NCI-H1092 (cell line): ENCODE results near the gene BOLA1.
"Not testable (repeated sequence)": the region's sequence is repeated elsewhere in the genome, so short reads cannot be mapped to it uniquely, and the experiment has no call there.

Experiments used
- DNase-seq: peaks from one replicate; lab custom pipeline; 2025; lab: John Stamatoyannopoulos, UW

The BOLA1 gene

DNA sequence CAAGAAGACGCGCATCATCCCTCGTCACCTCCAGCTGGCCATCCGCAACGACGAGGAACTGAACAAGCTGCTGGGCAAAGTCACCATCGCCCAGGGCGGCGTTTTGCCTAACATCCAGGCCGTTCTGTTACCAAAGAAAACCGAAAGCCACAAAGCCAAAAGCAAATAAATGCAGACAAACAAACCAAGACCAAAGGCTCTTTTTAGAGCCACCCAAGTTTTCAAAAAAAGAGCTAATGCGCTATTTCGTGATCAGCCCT lies 12.2 kb upstream of the BOLA1 start:
- DNase-seq: not testable (repeated sequence)

DNA sequence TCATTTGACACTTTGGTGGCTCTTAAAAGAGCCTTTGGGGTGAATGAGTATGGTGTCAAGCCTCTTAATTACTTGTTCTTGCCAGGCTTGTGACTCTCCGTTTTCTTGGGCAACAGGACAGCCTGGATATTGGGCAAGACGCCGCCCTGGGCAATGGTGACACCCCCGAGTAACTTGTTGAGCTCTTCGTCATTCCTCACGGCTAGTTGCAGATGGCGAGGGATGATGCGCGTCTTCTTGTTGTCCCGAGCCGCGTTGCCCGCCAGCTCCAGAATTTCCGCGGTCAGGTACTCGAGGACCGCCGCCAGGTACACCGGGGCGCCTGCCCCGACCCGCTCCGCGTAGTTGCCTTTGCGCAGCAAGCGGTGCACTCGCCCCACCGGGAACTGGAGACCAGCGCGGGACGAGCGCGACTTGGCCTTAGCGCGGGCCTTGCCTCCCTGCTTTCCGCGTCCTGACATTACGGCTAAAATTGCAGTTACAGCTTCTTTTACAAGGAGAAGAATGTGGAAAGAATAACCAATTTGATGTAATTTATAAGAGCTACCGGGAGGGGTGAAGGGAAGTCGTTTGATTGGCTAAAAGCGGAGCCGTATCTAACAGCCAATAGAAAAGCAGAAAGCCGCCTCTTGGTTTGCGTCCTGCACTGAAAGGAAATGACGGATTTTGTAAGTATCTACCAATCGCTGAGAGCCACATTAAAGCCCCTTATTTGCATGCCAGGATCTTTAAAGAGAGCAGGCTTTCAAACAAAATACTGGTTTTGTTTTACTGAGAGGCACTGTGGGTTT lies 11.7 kb upstream of the BOLA1 start:
- peak; percentile 95 for DNase-seq

DNA sequence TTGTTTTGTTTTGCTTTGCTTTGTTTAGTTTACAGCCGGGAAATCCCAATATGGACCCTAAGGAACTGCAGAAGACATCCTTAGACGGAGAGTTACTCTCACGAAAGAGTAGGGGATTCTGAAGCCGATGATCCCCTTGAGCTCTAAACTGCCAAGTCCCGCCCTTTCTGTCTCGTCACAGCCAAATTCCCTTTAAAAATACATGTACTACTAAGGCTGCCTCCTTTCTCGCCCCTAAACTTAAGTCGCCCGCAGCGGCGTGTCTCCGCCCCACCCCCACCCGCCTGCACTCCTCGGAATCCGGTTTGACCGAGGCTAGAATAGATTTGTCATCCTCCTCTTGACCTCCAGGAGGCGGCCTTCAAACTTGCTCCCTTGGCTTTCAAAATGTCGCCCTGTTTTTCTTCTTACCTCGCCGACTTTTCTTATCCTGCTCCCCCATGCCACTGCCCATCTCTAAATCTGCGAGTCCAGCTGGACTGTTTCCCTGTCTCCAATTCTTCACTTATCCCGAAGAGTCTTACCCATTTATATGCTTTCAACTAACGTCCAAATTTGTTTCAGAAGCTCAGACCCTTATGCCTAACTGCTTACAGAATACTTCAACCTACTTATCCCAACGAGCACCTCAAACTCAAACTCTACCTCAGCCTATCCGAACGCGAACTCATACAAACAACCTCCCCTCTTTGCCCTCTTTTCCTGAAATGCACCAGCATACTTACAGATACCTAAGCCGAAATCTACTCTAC lies 10.9 kb upstream of the BOLA1 start:
- peak; percentile 73 for DNase-seq

DNA sequence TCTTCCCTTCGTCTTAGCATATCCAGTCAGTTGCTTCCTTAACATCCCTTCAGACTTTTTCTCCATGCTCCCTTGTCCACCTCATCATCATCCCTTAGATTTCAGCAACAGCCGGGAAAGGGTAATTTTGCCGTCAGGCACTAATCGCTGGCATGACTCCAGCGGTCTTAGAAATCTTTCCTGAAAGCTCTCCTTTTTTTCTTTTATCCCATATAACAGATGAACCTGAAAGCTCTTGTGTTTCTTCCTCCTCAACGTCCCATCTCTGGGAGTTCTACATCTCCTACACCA lies 10.4 kb upstream of the BOLA1 start:
- DNase-seq: no peak

DNA sequence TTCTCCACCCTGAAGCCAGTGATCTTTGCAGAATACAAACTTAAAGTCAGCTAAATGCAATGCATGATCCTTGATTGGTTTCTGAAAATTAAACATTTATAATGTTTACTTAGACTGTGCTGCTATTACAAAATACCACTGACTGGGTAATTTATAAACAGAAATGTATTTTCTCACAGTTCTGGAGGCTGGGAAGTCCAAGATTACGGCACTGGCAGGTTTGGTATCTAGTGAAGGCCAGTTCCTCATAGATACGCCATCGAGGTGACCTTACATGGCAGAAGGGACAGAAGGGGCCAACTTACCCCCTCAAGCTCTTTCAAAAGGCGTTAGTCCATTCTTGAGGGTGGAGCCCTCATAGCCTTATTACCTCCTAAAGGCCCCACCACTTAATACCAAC lies 2.8 kb upstream of the BOLA1 start:
- no peak for DNase-seq

DNA sequence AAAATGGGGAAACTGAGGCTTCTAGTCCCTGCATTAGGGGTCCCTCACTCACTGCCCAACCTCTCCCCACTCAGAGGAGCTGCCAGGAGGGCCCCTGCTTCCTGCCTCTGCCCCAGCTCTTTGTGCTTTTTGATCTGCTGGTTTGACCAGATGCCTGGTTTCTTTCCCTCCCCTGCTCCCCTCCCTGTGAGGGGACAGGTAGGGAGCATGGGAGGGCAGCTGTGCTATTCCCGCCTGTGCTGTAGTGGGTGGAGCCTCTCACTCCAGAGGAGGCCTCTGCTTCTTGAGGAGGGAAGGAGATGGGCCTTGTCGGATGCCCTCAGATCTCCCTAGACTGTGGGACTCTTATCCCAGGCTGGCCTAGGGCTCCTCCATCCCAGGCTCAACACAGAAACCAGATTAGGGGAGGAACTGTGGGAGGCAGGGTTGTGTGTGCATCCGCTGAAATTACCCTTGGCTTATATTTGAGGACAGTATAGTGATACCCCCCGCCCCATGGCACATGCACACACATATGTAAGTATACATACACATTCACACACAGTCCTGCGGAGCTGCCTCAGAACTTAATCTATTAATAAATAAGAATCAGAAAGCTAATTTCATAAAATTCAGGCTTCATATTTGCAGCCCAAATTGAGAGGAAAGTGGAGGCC lies 4.6 kb downstream of the BOLA1 start:
- no peak for DNase-seq

DNA sequence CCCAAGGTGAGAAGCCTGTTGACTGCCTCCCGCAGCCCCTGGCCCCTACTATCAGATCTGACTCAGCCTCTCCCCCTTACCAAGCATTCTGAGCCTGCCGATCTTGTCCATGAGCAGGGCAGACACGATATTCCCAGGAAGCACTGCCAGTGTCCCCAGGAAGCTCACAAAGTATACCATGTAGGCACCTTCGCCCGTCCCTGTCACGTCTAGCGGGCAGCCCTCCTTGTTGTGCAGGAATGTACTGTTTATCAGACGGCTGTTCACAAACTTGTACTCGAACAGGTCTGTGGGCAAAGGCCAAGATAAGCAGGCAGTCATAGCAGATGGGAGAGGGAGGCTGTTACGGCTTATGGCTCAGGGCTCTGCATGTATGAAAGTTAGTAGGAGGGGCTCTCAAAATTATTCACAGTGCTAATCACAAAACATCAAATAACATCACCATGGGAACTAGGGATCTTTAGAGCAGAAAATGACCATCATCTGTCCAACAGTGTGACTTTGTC lies 7.3 kb downstream of the BOLA1 start:
- DNase-seq: no peak

DNA sequence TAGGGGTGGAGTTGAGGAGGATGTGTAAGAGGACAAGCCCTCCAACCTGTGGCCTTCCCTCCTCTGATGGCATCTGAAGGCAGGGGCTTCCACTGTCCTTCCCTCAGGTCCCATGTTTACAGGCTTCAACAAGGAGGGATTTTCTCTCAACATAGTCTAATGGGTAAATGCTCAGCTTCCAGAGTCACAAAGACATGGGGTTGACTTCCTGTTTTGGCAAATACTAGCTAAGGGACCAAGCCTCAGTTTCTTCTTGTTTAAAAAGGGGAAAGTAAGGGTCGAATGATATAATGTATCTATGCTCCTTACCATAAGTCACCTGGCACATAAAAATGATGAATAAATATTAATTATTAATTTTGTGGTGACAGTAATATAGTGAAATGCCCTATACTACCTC lies 15.2 kb downstream of the BOLA1 start:
- no peak for DNase-seq

DNA sequence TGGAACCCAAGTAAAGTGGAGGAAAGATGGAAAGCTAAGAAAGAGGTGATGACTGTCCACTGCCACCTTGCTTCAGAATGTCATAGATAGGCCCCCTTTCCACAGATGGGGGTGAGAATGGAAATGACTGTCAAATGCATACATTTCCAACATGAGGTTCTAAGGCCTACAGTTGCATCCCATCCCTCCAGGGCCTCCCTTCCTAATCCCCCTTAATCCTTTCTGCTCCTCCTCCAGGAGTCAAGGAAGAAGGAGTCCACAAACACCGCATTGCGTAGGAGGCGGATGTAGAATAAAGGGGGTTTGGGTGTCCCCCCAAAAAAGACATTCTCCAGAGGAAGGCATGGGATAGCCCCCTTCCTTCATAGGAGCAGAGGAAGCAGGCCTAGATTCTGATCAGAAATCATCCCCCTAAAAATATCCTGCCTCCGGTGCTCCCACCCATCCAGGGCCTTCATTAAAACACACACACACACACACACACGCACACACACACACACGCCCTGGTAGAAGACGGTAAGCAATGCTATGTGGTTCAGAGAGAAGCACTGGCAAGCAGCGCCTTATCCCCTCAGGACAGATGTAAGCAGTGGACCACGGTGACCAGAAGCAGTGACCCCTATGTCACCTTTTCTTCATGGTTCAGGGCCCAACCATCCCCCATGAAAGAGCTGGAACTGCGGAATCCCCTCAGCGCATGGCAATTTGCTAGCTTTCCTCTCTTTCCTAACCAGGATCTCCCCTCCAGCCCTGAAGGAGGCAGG lies 16.2 kb downstream of the BOLA1 start:
- DNase-seq: no peak

DNA sequence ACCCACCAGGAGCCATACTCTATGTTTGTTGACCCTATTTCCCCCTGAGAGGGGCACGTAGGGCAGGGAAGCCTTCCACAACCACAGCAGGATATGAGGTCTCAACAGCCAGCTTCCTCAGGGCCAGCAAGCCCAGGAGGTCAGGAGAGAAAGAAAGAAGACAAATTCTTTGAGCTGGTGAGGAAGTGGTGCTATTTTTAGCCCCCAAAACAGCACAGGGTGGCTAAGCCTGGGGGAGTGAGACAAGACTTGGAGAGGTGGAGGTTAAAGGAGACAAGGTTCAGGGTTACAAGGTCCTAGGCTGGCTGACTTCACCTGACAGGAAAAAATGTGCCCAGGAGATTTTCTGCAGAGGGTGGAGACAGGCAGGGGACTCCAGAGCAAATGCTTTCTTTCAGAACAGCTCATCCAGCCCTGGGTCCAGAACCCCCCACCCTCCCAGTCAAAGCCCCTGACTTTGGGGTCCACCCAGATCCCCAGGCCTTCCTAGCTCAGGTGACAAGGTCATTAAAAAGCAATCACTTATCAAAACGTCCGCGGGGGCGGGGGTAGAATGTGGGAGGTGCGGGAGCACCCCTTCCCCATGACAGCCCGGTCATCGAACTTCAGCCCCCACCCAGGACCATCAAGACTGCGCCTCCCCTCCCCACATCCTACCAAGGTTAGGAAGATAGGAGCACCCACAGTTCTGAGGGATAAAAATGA lies 17.0 kb downstream of the BOLA1 start:
- no peak for DNase-seq

DNA sequence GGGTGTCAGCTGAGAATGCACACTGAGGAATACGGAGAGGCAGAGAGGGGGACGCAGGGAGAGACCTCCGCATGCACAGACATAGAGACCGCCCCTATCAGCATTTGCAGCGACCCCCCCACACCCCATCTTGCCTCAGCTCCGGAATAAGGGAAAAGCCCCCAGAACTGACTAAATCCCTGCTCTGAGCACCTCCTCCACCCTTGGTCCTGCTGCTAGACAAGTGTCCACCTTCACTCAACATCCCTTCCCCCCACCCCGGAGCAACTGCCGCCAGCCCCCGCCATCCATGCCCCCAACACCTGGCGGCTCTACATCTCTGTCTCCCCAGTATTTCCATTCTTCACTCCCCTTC lies 17.5 kb downstream of the BOLA1 start:
- no peak for DNase-seq

DNA sequence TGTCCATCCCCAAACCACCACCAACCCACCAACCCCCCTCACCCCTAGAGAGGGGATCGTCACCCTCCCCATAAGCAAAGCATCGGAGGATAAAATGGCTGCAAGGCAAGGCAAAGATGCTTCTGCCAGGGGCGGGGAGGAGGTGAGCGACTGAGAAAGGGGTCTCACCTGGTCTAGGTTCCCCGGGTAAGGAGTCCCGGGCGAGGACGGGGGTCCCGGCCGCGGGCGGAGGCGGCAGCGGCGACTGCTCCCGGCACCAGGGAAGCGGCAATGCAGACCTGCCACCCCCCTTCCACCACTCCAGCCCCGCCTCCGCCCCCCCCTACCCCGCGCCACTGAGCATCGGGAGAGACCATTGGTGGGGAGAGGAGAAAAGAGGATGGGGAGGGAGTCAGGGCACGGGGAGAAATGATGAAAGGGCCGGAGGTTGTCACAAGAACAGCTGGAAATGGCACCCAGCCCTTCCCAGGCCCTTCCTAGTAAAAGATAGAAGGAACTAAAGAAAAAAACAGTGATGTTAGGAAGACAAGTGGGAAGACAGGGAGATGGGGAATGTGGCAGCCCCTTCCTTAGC lies 18.3 kb downstream of the BOLA1 start, which contains the start of gene SV2A:
Gene SV2A, minus strand, starts transcription at position 274 of the 574 bp plus-strand sequence. CDS start 4,004 bp downstream, outside the sequence.
- DNase-seq: peak; percentile 57

DNA sequence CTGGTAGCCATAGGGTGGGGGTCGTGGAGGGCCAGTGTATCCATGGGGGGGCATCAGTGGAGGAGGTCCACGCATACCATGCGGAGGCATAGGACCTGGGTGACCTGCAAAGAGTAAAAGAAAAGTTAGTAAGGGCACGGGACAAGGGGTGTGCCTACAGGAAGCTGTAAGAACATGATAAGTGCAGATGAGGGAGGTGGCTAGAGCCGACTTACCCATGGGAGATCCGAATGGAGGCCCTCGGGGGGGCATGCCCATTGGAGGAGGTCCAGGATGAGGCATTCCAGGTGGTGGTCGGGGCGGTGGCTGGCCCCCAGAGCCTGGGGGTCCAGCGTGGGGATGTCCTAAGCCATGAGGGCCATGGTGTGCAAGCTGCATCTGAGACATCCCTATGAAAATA lies 24.3 kb downstream of the BOLA1 start:
- DNase-seq: no peak

DNA sequence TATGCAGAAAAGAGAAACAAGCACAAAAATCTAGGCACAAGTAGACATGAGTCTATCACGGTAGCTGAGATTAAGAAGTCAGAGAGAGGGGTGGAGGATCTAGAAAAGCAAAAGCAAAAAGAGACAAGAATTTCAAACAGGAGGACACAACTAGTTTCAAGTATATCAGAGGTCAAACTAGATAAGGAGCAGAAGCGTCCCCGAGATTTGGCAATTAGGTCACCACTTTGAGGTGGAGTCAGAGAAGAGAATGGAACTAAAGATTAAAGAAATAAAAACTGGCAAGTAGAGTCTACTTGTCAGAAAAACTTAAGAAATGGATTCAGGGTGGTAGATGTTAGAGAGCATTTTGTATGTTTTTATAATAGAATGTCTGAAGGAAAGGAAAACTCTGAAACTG lies 26.0 kb downstream of the BOLA1 start:
- no peak for DNase-seq

DNA sequence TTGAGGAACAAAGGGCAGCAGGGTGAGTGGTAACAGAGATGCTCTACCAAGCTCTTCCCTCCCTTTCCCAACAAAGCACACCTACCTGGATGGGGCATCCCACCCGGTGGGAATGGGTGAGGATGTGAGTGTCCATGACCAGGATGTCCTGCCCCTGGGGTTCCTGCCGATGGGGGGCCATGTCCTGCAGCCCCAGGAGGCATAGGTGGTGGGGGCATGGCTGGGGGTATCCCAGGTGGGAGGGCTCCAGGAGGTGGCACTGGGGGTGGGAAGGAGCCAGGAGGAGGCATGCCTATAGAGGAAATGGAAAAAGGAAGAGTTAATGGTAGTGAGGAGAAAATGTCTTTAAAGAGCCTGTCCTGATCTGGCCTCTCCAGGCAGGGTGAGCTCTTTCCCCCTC lies 26.4 kb downstream of the BOLA1 start:
- no peak for DNase-seq

DNA sequence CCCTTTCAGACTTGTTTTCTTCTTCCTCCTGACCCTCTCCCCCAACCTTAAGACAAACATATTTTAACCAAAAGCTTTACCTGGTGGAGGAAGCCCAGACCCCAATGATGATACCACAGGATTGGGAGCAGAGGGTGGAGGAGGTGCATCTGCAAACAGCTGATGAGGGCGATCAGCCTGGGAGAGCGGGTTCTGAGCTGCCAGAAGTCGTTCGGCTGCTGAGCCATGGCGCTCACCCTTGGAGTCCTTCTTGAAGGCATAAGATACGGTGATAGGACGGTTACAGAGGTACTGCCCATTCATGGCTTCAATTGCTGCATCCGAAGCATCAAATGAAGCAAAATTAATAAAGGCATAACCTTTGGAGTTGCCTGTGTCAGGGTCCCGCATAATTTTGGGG lies 26.9 kb downstream of the BOLA1 start:
- DNase-seq: no peak

DNA sequence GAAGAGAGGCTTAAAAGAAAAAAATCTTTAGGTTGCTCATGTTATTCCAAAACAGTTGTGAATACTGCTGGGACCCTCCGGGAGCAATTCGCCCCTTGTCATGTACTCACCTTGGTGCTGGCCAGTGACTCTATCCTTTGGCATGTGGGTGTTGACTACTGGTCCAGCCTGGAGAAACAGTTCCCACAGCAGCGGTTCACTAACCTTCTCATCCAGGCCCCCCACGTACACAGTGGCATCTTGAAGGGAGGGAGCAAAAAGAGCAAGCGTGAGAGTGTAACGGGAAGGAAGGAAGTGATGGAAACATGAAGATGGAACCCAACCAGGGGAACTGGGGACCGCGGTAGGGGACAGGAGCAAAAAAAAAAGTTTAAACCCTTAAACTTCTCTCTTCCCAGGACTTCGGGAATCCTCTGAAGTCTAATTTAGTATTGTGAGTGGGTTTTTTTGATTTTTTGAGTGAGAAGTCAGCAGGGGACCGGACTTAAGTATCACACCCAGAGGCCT lies 27.7 kb downstream of the BOLA1 start:
- DNase-seq: no peak

DNA sequence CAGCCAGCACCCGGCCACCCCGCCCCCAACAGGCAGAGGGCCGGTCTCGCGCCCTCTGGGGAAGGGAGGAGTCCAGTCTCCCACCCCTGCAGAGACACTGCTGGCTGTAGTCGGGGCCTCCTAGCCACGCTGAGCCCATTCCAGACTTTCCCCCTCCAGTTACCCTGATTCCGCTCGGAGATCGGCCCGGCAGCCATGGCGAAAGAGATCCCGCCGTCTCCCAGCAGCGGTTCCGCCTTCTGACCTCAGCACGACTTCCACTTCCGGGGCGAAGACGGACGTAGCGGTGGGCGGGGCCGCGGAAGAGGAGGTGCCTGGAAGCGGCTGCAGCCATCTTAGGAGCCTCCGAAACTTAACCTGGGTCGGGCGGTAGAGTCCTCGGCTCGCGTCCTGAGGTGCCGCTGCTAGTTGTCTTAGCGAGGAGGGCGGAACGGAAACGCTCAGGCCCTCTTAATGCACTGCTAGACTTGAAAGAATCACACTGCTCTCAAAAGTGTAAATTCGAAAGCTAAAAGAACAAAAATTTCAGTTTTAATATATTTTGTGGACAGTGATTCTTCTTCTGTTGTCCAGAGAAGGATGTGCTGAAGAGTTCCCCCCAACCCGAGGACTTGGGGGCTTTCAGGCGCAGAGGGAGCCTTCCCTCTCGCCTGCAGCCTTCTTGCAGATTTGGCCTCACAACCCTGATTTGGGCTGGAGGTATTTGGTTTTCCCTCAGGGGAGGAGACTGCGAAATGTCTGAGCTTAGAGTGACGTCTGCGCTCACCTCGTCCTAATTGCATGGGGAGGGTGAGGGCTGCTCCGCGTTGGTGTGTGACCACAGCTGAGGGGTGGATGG lies 28.4 kb downstream of the BOLA1 start, which contains the start of gene SF3B4:
Gene SF3B4, minus strand, starts transcription at position 241 of the 838 bp plus-strand sequence. Its CDS starts 44 bp downstream, at position 197.
- peak; percentile 95 for DNase-seq

DNA sequence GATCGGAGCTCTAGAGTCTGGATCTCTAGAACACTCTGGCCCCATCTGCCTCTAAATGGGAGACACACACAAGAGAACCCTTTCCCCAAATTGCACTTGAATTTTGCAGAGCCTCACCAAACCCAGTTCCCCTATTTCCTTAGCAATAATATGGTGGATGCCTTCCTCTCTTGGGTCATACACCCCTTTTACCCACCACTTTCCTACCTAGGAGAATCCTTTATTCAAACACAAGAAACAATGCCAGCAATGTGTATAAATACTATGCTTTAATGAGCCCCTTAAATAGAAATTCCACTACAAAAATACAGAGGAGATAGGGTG lies 29.0 kb downstream of the BOLA1 start:
- no peak for DNase-seq

DNA sequence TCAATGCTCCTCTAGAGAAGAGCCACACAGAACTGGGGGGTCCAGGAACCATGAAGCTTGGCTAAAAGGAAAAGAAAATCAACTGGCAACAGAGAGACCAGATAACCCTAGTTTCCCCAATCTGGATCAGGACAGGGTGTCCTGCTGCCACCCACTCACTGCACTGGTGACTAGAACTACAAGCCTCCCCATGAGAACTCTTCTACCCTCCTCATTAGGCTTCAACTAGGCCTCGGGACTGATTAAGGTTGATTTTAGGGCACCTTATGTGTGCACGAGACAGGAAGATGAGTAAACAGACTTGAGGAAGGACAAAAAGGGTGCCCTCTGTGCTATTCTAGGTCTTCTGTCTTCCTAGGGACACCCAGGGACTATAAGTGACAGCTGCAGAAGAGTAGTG lies 30.5 kb downstream of the BOLA1 start:
- DNase-seq: no peak
